ENCODE results near the gene DHFR. TPM values are rescaled to one million over a fixed set of nuclear protein-coding genes. Genes with fewer than 3 reads are reported as not detected.

Gene DHFR
- total and polyA plus RNA-seq, 2 of the 8 experiments (the other 6 are each of a cell fraction or from before 2014, with no cell fraction given), result 46.4 to 88.9 TPM

GRCh38 chr5:80701597-80701996 is 46.8 kb upstream of the DHFR start:
- Histone ChIP-seq H3K9ac (replicated peaks in 1 of 4; ENCODE audit: extremely low read depth in 1 of 4, low read depth in 3 of 4, low read length in 3 of 4) (no peak overlapping the region), H3K27me3 (replicated peaks in 1 of 4; ENCODE audit: control insufficient read depth in 3 of 4, extremely low read depth in 1 of 4, insufficient read depth in 3 of 4, low read length in 3 of 4) (no peaks in the 10 kb centered on the region), H3K9me3 (ENCODE audit: insufficient read depth in 2 of 2, low read depth in 1 of 2, low read length in 1 of 2) (no peaks in the 10 kb centered on the region), H2BK20ac (ENCODE audit: low read length) (no peak overlapping the region), H3K18ac (ENCODE audit: extremely low read depth, low read length) (no peak overlapping the region), H3K23me2 (ENCODE audit: low read depth, low read length) (no peaks in the 10 kb centered on the region), H3K4me3 (ENCODE audit: extremely low read depth in 1 of 4, insufficient read depth in 2 of 4, low read depth in 3 of 4, low read length in 4 of 4) (no peak overlapping the region), H4K20me1 (replicated peaks in 1 of 2; ENCODE audit: control insufficient read depth in 1 of 2, insufficient read depth in 2 of 2, low read length in 2 of 2) (no peaks in the 10 kb centered on the region), H3K36me3 (ENCODE audit: control insufficient read depth in 2 of 4, insufficient read depth in 4 of 4, low read length in 3 of 4) (peaks cover 0 to 3% (median 2%) of the 10 kb centered on the region in 4 experiments; a peak in 3 of 8 replicates), H2BK120ac (replicated peaks; ENCODE audit: low read depth, low read length) (no peak overlapping the region), H4K8ac (ENCODE audit: extremely low read depth, insufficient read depth, low read length) (no peak overlapping the region), H2BK15ac (ENCODE audit: low read length) (no peak overlapping the region), H3K79me2 (ENCODE audit: control insufficient read depth in 1 of 2, insufficient read depth in 2 of 2, low read length in 2 of 2) (no peaks in the 10 kb centered on the region), H2AFZ (ENCODE audit: low read length) (no peak overlapping the region), H3K27ac (ENCODE audit: low read depth, low read length) (no peak overlapping the region), H3K4me2 (ENCODE audit: insufficient read depth in 1 of 2, low read depth in 2 of 2, low read length in 2 of 2) (no peak overlapping the region), H2BK12ac (ENCODE audit: low read depth, low read length) (no peak overlapping the region), H4K5ac (ENCODE audit: insufficient read length, low read depth, low read length) (no peak overlapping the region), H3K79me1 (ENCODE audit: low read depth, low read length) (no peaks in the 10 kb centered on the region), H3K56ac (replicated peaks; ENCODE audit: insufficient read length, low read depth, low read length) (no peak overlapping the region), H2BK5ac (ENCODE audit: low read depth, low read length) (no peak overlapping the region), H3K14ac (ENCODE audit: insufficient read length) (no peak overlapping the region), H4K91ac (replicated peaks; ENCODE audit: insufficient read length, low read length) (no peak overlapping the region), H2AK5ac (ENCODE audit: low read depth, low read length) (no peak overlapping the region), H3K23ac (ENCODE audit: insufficient read length) (no peak overlapping the region), H3K4ac (replicated peaks; ENCODE audit: insufficient read length, low read depth, low read length) (no peak overlapping the region), H3K4me1 (replicated peaks in 1 of 4; ENCODE audit: control insufficient read depth in 3 of 4, insufficient read depth in 4 of 4, low read length in 3 of 4) (peaks cover 0 to 5% (median 1%) of the 10 kb centered on the region in 4 experiments; a peak in 2 of 7 replicates)
- TF ChIP-seq CBX8 (IDR thresholded peaks at IDR 0.05; ENCODE audit: borderline replicate concordance, low read depth, low read length) (no peak), MAX (IDR thresholded peaks at IDR 0.05) (no peak), SIX5 (IDR thresholded peaks at IDR 0.05; ENCODE audit: low read depth, low read length) (no peak), POLR2AphosphoS5 (IDR thresholded peaks at IDR 0.05; ENCODE audit: low read depth, low read length) (no peak), EP300 (IDR thresholded peaks at IDR 0.05; ENCODE audit: borderline replicate concordance in 1 of 2, low read depth in 2 of 2, low read length in 2 of 2) (no peak)
- no peak for DNase-seq (ENCODE audit: low read depth in 1 of 2, low spot score in 2 of 2)
- WGBS, 2 experiments (ENCODE audit: extremely low coverage in 1 of 2, insufficient coverage in 1 of 2, insufficient read length in 1 of 2, insufficient replicate concordance in 2 of 2, low coverage in 1 of 2, low lambda C conversion rate in 2 of 2, missing lambda C conversion rate in 1 of 2), result 93% methylated on average over 1 of the region's 1 CpG; no CpG with 5 or more reads in 1 of the 2 experiments
- no peak for FAIRE-seq
- POLR2A ChIA-PET (ENCODE audit: partially characterized antibody), result interaction anchor here (1.4 kb wide), 1 partner anchor 235 kb away, joined by 3 read pairs; no protein-coding TSS in a partner anchor
- CTCF ChIA-PET (ENCODE audit: partially characterized antibody), result interaction anchor here (1.1 kb wide), 1 partner anchor 14 kb away, joined by 4 read pairs; no protein-coding TSS in a partner anchor
